HUES48 (cell line): ENCODE measurements around the gene ABHD17C.

Source experiments
- H3K27ac ChIP-seq: one replicate; pipeline ENCODE4 v1.7.0; 2013; ENCODE audit warnings: low read depth, low read length, inconsistent platforms
- H3K27me3 ChIP-seq: 2 replicates; pipeline ENCODE4 v1.6.1; 2013; ENCODE audit warnings: mild to moderate bottlenecking, low read length; ENCODE audit not compliant: control insufficient read depth, insufficient read depth
- H3K36me3 ChIP-seq: 2 replicates; pipeline ENCODE4 v1.6.1; 2013; ENCODE audit warnings: low read length; ENCODE audit not compliant: control insufficient read depth, insufficient read depth
- H3K4me1 ChIP-seq: 2 replicates; pipeline ENCODE4 v1.6.1; 2013; ENCODE audit warnings: mild to moderate bottlenecking, low read length; ENCODE audit not compliant: control insufficient read depth, insufficient read depth
- H3K4me3 ChIP-seq: 2 replicates; pipeline ENCODE4 v1.5.1; 2013; ENCODE audit warnings: mild to moderate bottlenecking, low read depth, low read length
- H3K9ac ChIP-seq: 2 replicates; pipeline ENCODE4 v1.6.1; 2013; ENCODE audit warnings: mild to moderate bottlenecking, low read depth, low read length, moderate library complexity
- H3K9me3 ChIP-seq: 2 replicates; pipeline ENCODE4 v1.6.1; 2013; ENCODE audit warnings: low read length; ENCODE audit not compliant: control insufficient read depth, insufficient read depth

ABHD17C gene

DNA sequence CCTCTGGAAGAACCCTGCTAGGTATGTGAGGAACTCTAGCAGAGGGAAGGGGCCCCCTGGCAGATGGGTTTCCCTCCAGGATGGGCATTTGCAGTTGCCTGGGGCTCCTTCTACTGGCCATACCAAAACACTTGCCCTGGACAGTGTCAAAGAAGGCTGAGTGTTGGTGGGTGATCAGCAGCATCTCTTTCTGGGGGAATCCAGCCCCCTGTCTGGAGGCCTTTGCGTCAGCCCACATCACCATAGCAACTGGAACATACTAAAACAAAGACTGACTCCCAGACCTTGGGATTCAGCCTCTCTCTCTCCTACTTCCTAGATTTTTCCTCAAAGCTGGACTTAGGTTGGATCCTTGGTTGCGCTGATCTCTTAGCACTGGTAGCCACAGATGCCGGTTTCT, 92.2 kb downstream of the ABHD17C start:
- Histone ChIP-seq H3K27me3 (peaks cover under 1% of the 10 kb centered on the region; the same call in 1 of the 2 replicates), H3K4me1 (no peaks in the 10 kb centered on the region), H3K36me3 (no peaks in the 10 kb centered on the region), H3K4me3 (no peak overlapping the region), H3K27ac (no peak overlapping the region), H3K9ac (no peak overlapping the region), H3K9me3 (no peaks in the 10 kb centered on the region)

DNA sequence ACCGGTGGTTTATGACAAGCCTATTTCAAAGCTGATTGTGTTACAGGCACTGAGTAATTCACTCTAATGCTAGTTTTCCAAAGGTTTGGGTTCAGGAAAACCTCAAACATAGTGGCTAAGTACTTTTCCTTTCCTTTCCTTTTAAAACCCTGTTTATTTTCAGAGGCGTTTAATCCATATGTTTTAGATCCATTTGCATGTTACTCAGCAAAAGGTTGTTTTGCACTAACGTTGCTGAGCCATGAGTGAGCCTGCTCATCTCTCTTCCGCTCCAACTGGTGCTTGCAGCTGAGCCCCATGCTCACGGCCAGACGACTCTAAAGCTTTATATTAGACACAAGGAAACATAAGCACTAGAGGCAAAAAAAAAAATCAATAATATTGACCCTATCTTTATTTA, 93.4 kb downstream of the ABHD17C start:
- H3K27ac ChIP-seq: no peak overlapping the region
- no peak overlapping the region for H3K9ac ChIP-seq
- H3K27me3 ChIP-seq: no peaks in the 10 kb centered on the region

DNA sequence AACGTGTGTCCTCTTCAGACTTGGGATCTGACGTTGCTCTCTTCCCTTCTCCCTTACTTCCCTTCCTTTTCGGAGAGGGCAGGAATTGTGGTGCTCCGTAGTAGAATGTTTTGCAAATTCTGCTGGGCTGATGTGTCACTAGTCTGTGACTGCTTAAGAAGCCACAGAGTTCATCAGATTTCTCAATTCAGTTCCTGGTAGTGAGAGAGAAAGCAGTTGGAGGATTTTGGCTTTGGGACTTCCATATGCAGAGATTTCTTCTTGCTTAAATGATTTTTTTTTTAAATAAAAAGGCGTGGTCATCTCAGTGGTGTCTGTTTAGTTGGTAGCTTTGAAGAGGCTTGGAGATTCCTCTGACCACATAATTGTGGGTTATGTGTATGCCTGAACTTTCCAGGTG, 94.2 kb downstream of the ABHD17C start:
- no peak overlapping the region for H3K4me3 ChIP-seq
- H3K9ac ChIP-seq: no peak overlapping the region
- no peaks in the 10 kb centered on the region for H3K9me3 ChIP-seq
- no peak overlapping the region for H3K27ac ChIP-seq
- H3K36me3 ChIP-seq: no peaks in the 10 kb centered on the region
- H3K27me3 ChIP-seq: no peaks in the 10 kb centered on the region
- no peaks in the 10 kb centered on the region for H3K4me1 ChIP-seq

More for the DNA sequence above, 93.4 kb downstream of the ABHD17C start:
- Histone ChIP-seq H3K9me3 (no peaks in the 10 kb centered on the region), H3K4me1 (no peaks in the 10 kb centered on the region), H3K4me3 (no peak overlapping the region), H3K36me3 (no peaks in the 10 kb centered on the region)

DNA sequence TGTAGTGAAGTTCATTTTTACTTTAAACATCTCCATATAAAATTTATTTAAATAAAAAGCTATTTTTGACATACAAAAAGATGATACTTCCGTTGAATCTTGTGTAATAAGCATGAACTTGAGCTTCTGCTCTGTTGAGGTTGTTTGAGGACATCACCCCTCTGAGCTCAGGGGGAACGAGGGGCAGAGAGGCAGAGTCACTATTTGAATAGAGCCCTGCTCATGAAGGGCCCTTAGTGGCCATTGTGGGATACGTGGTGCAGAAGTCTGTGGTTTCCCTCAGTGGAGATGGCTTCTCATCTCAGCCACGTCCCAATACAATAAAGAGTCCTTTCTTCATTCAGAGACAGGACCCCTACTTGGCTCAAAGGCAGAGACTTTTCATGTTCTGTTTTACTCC, 94.7 kb downstream of the ABHD17C start:
- no peaks in the 10 kb centered on the region for H3K9me3 ChIP-seq
- no peak overlapping the region for H3K27ac ChIP-seq
- H3K4me1 ChIP-seq: no peaks in the 10 kb centered on the region
- no peak overlapping the region for H3K9ac ChIP-seq
- no peaks in the 10 kb centered on the region for H3K36me3 ChIP-seq
- H3K27me3 ChIP-seq: no peaks in the 10 kb centered on the region
- no peak overlapping the region for H3K4me3 ChIP-seq

DNA sequence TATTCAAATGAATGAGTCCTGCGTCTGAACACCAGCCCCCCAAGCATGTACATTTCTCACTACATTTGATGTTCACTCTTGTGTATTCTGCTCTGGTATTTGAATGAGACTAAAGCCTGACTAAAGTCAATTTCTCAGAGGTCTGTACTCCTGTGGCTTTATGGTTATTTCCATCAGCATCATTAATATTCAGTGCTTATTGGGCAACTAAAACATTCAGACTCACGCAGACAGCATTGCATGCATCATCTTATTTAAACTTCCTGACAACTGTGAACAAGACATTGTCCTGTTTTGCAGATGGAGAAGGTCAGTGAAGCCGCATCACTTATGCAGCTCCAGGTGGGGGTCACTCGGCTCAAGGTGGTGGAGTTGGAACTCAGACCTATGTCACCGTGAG, 95.1 kb downstream of the ABHD17C start:
- Histone ChIP-seq H3K4me1 (no peaks in the 10 kb centered on the region), H3K27me3 (no peaks in the 10 kb centered on the region), H3K27ac (no peak overlapping the region), H3K36me3 (no peaks in the 10 kb centered on the region), H3K9me3 (no peaks in the 10 kb centered on the region), H3K9ac (no peak overlapping the region), H3K4me3 (no peak overlapping the region)

DNA sequence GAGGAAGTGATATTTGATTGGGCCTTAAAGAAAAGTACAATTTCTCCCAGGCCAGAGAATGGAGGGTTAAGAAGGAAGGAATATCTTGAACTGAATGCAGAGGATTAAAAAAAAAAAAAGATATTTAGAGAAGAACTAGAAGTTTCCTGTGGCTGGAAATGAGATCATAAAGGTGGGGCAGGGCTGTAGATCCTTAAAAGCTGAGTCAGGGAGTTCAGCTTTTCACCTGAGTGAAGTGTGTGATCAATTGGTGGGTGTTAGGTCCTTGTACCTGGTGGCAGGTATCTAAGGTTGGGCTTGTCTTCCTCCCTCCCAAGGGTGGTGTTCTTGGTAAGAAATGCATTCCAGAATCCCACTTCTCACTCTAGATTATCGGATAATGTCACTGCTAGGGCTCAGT, 95.9 kb downstream of the ABHD17C start:
- H3K9ac ChIP-seq: no peak overlapping the region
- no peak overlapping the region for H3K27ac ChIP-seq
- H3K9me3 ChIP-seq: no peaks in the 10 kb centered on the region
- no peaks in the 10 kb centered on the region for H3K27me3 ChIP-seq
- no peaks in the 10 kb centered on the region for H3K4me1 ChIP-seq
- H3K36me3 ChIP-seq: no peaks in the 10 kb centered on the region
- no peak overlapping the region for H3K4me3 ChIP-seq

DNA sequence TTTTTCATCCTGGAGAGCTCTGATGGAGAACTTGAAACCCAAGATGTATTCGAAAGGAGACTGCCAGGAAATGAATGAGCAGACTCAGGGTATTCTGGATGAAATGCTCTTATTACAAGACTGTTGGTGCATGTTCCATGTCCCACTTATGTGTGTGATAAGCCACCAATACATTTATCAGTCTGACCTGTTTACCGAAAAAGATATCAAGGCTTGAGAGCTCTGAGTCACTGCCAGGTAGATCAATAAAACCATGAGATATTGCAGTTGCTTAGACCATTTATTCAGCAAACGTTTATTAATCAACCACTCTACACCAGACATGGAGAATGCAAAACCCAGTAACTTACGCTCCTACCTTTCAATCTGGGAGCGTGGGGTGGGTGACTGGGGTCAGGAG, 101.3 kb downstream of the ABHD17C start:
- H3K9me3 ChIP-seq: no peaks in the 10 kb centered on the region
- no peak overlapping the region for H3K27ac ChIP-seq
- no peak overlapping the region for H3K4me3 ChIP-seq
- no peak overlapping the region for H3K9ac ChIP-seq
- H3K36me3 ChIP-seq: no peaks in the 10 kb centered on the region
- no peaks in the 10 kb centered on the region for H3K27me3 ChIP-seq
- H3K4me1 ChIP-seq: no peaks in the 10 kb centered on the region

DNA sequence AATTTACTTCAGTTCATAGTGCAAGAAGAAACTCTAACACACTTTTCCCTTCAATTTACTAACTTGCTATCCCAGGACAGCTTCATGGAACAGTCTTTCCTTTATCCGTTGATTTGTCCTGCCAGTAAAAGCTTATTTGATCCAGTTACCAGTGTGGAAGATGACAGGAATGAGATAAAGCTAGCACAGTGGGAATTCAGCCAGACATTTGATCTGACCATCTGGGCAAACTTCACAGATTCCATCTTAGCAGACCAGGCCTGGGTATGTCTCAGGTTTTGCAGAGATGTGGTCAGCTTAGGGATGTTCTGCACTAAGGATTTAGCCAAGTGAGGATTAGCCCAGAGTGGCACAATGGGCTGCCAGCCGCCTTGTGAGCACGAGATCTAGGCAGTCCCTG, 103.8 kb downstream of the ABHD17C start:
- no peak overlapping the region for H3K4me3 ChIP-seq
- no peaks in the 10 kb centered on the region for H3K4me1 ChIP-seq
- H3K9ac ChIP-seq: no peak overlapping the region
- H3K27me3 ChIP-seq: no peaks in the 10 kb centered on the region
- no peaks in the 10 kb centered on the region for H3K9me3 ChIP-seq
- H3K27ac ChIP-seq: no peak overlapping the region
- H3K36me3 ChIP-seq: no peaks in the 10 kb centered on the region

DNA sequence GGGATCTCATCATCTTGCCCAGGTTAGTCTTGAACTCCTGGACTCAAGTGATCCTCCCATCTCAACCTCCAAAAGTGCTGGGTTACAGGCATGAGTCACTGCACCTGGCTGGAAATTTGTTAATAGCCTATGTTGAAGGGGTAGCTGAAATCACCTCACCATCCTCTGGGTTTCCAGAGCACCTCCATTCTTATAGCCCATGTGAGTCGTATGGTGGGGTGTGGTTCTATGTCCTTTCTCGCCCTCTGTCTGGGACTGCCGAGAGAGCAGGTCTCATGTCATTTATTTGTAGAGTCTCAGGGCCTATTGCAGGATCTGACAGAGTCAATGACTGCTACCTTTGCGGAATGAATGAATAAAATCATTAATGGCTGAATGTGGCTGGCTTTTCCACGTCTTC, 105.0 kb downstream of the ABHD17C start:
- no peaks in the 10 kb centered on the region for H3K36me3 ChIP-seq
- H3K27ac ChIP-seq: no peak overlapping the region
- no peak overlapping the region for H3K9ac ChIP-seq
- H3K4me3 ChIP-seq: no peak overlapping the region
- H3K27me3 ChIP-seq: 0 out of 2 replicates have a peak, but pooled peaks cover 4% of the 10 kb centered on the region
- no peaks in the 10 kb centered on the region for H3K9me3 ChIP-seq
- H3K4me1 ChIP-seq: peaks cover 4% of the 10 kb centered on the region

DNA sequence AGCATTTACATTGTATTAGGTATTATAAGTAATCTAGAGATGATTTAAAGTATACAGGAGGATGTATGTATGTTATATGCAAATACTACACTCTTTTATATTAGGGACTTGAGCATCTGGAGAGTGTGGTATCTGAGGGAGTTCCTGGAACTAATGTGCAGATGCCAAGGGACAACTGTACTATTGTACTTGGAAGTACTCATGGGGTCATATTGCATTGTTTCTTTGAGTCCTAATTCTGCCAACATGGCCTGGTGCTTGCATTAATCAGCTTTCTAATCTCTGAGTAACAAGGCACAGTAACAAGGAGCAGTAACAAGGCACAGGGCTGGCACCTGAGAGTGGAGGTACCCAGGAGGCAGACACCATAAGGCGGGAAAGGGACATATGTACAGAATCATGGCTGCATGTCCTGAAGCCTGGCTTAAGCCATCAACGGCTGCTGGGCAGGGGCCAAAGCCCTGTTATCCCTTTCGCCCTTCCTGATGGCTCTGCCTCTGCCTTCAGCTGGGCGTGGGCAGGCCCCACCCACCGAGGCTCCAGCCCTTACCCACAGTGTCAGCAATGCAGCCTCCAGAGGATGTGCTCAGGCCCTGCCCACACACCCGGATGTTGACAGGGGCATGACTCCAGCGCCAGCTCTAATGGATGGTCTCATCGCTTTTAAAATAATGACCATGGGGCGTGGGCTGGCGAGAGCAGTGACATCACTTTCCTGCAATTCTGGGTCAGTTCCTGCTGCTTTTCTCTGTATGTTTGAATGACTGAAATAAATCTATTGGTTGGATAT, 107.0 kb downstream of the ABHD17C start:
- no peak overlapping the region for H3K9ac ChIP-seq
- H3K36me3 ChIP-seq: no peaks in the 10 kb centered on the region
- no peak overlapping the region for H3K27ac ChIP-seq
- 0 out of 2 replicates have a peak, but pooled peaks cover 4% of the 10 kb centered on the region for H3K27me3 ChIP-seq
- peaks cover 9% of the 10 kb centered on the region for H3K4me1 ChIP-seq
- no peak overlapping the region for H3K4me3 ChIP-seq
- H3K9me3 ChIP-seq: no peaks in the 10 kb centered on the region

DNA sequence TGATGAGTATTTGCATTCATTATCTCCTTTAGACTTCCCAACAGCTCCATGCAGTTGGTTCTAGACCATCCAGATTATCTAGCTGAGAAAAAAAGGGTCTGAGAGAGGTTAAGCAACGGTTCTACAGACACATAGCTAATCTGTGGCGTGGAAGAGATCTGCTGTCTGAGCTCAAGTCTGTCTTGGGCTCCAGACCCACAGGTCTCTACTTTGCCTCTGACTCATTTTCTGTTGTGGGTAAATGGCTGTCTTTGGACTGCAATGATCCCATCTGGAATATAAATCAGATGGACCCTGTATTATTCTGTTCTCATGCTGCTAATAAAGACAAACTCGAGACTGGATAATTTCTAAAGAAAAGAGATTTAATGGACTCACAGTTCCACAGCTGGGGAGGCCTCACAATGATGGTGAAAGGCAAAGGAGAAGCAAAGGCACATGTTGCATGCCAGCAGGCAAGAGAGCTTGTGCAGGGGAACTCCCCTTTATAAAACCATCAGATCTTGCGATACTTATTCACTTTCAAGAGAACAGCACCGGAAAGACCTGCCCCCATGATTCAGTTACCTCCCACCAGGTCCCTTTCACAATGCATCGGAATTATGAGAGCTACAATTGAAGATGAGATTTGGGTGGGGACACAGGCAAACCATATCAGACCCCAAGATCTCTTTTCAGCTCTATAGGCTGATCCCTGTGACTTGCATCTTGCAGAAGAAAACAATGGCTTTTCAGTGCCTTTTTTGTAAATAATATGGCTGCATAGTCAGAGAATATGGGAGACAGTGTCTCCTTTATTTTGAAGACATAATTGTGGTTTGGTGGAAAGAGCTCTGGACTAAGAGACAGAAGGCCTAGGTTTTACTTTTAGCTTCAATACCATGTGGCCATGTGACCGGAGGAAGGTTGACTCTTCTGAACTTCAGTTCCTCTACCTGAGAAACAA, 108.7 kb downstream of the ABHD17C start:
- Histone ChIP-seq H3K27me3 (0 out of 2 replicates have a peak, but pooled peaks cover 4% of the 10 kb centered on the region), H3K9ac (no peak overlapping the region), H3K4me1 (peaks cover 9% of the 10 kb centered on the region), H3K36me3 (no peaks in the 10 kb centered on the region), H3K27ac (no peak overlapping the region), H3K4me3 (no peak overlapping the region), H3K9me3 (no peaks in the 10 kb centered on the region)
